AG09309 (cell line): ENCODE results near the gene HOXD9.

ENCODE experiments used
- DNase-seq: peaks from one replicate; pipeline ENCODE4 v3.0.0-alpha.2; 2010; ENCODE audit warnings: low read depth
- H3K4me3 ChIP-seq: 2 replicates; pipeline ENCODE4 v1.5.1; 2011; ENCODE audit warnings: mild to moderate bottlenecking, low read depth, low read length, moderate library complexity; ENCODE audit not compliant: control insufficient read depth
- CTCF ChIP-seq: IDR thresholded peaks from 2 replicates; pipeline ENCODE4 v1.5.1; 2011; ENCODE audit warnings: mild to moderate bottlenecking, low read depth, low read length, inconsistent platforms; ENCODE audit not compliant: insufficient read depth, control insufficient read depth; ENCODE audit errors: missing control alignments

HOXD9 gene

GRCh38 chr2:176112375-176113302 is 9.9 kb upstream of the HOXD9 start:
- no peak for DNase-seq
- no peak for TF ChIP-seq CTCF
- no peak overlapping the region for H3K4me3 ChIP-seq

GRCh38 chr2:176114120-176114929 is 8.2 kb upstream of the HOXD9 start:
- TF ChIP-seq CTCF = no peak
- no peak overlapping the region for H3K4me3 ChIP-seq
- no peak for DNase-seq

GRCh38 chr2:176114930-176115625 is 7.4 kb upstream of the HOXD9 start:
- TF ChIP-seq CTCF = no peak

GRCh38 chr2:176115883-176116813 is 6.4 kb upstream of the HOXD9 start, which contains the start of gene HOXD10:
HOXD10 (plus strand) TSS chr2:176116778; CDS start chr2:176116834, 56 bp downstream.
- no peak within 1 kb of the TSS for H3K4me3 ChIP-seq
- no peak for TF ChIP-seq CTCF
- no peak for DNase-seq

More at GRCh38 chr2:176114930-176115625, 7.4 kb upstream of the HOXD9 start:
- no peak for DNase-seq
- no peak overlapping the region for H3K4me3 ChIP-seq

- no peak for TF ChIP-seq CTCF
- DNase-seq = no peak
- no peak overlapping the region for H3K4me3 ChIP-seq
Observed at GRCh38 chr2:176117162-176117822, 5.2 kb upstream of the HOXD9 start.
